NK-92 (cell line): ENCODE results near the gene KRT78.

Experiments
- DNase-seq: peaks from one replicate; lab custom pipeline; 2025; ENCODE audit not compliant: unreplicated experiment; lab: John Stamatoyannopoulos, UW

KRT78 gene

DNA sequence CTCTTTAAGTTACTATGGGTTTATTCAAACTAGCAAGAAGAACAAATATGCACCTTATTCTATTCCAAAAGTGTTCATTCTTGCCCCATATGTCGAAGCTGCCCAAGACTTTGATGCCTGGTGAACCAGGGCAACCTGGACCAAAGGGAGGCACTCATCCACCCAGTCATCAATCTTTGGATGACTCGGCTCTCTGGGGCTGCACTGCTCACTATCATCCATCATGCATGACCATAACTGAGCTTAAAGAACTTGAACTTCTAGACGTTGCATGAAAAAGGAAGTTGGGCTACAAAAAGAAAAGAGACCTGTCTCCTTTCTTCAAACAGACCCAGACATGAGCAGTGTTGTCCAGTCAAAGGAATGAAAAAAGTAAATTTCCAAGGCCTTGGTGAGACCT, 36.0 kb downstream of the KRT78 start:
- no peak for DNase-seq

GRCh38 chr12:52812073-52812400, 36.8 kb downstream of the KRT78 start:
- no peak for DNase-seq

DNA sequence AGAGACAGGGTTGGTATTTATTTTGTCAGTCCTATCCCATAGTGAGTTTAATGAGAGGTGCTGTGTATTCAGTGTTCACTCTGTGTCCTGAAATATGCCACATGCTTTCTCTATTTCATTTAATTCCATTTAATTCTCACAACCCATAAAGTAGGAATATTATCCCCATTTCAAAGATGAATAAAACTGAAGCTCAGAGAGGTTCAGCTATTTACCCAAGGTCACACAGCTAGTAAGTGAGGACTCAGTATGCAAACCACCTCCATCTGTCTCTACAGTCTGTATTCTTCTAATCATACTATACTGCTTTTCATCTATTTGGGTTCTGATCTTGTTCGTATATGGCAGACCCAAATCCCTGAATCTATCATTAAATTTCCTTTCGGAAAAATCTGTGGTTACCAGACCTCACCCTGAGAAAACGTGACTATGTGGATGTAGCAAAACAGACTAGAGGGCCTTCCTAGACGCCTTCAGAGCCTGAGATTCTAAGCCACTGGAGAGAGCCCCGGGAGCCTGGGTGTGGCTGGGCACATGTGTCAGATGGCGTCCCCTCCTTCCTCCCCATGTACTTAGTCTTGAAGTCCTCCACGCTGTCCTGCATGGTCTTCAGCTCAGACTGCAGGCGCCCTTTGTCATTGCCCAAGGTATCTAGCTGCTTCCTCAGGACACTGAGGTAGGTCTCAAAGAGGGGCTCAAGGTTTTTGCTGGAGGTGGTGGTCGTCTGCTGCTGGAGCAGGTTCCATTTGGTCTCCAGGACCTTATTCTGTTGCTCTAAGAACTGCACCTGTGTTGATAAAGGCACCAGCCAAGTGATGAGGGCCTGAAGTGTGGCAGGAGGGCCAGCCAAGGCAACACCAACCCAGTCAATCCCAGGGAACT, 37.4 kb downstream of the KRT78 start:
- no peak for DNase-seq

- DNase-seq: no peak
Observed at GRCh38 chr12:52810554-52810953, 38.2 kb downstream of the KRT78 start.

DNA sequence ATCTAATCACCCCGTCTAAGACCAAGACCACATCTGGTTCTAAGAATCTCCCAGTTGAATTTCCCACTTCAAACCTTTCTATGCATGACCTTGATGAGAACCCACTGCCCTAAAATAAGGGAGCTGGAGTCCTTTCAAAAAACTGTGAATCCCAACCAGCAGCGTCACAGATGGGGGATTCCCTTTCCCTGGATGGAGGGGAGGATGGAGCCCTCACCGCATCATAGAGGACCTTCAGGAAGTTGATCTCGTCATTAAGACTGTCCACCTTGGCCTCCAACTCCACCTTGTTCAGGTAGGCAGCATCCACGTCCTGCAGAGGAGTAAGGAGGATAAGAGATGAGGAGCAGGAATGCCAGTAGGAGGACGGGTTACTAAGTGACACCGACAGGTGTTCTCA, 39.6 kb downstream of the KRT78 start:
- DNase-seq: no peak

DNA sequence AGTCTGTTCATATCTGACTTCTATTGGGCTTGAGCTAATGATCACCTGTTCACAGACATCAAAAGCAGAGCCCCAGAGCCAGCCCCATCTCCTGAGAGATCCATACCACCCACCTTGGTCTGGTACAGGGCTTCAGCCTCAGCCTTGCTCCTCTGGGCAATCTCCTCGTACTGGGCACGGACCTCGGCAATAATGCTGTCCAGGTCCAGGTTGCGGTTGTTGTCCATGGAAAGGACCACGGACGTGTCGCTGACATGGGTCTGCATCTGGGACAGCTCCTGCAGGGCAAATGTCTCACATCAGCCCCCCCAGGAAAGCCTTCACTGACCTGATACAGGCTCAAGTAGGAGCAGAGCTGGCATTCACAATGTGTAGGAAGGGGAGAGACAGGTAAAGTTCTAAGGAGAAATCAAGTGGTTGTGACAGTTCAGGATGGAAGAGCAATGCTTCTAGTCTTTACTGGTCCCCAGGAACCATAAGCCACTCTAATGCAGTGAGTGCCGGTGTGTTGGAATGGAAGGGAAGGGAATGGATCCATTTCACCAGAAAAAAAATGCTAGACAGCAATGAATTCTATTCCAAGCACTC, 40.1 kb downstream of the KRT78 start:
- no peak for DNase-seq

GRCh38 chr12:52807544-52808470, 41.0 kb downstream of the KRT78 start:
- no peak for DNase-seq

- DNase-seq: no peak
Observed at GRCh38 chr12:52806821-52807543, 41.8 kb downstream of the KRT78 start.

DNA sequence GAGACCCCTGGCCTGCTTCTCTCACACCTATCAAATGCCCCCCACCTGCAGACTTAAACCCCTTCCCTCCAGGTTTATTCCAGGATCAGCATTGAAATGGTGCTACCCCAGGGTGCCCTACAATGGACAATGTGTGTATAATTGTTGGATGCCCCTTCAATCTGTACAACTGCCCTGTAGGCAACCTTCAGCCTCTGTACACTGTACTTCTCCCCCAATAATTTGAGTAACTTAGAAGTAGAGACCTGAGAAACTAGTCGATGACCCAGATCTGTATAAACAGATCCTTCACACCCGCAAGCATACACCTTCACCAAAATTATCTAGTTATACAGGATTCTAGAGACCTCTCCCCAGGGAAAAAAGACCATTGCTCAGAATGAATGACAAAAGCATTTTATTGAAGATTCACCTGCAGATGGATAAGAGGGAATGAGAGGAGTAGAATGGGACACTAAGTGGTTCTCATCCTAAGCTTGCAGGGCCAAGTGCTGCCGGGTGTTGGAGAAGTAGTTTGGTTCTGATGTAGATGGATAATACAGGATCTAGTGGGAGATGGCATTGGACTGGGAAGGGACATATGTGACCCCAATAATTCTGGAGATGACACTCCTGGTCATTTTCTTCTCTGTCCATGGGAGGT, 42.5 kb downstream of the KRT78 start:
- no peak for DNase-seq

GRCh38 chr12:52805739-52806138, 43.1 kb downstream of the KRT78 start:
- no peak for DNase-seq

- DNase-seq: no peak
Observed at GRCh38 chr12:52805000-52805399, 43.8 kb downstream of the KRT78 start.

DNA sequence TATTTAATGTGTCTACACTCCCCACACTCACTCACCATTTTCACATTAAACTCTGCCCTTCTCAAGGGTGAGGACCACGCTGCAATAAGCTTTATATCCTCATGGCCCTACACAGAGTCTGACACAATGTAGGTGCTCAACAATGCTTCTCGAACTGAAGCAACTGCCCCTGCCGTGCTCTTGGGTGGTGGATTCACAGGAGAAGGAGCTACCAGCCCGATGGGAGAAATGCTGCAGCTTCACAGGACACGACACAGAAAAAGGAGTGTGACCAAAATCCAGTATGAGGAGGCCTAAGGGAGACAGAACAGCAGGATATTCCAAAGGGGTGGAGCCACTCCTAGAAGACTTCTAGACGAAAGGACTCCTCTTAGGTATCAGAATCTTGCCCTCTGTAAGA, 46.4 kb downstream of the KRT78 start:
- DNase-seq: no peak

DNA sequence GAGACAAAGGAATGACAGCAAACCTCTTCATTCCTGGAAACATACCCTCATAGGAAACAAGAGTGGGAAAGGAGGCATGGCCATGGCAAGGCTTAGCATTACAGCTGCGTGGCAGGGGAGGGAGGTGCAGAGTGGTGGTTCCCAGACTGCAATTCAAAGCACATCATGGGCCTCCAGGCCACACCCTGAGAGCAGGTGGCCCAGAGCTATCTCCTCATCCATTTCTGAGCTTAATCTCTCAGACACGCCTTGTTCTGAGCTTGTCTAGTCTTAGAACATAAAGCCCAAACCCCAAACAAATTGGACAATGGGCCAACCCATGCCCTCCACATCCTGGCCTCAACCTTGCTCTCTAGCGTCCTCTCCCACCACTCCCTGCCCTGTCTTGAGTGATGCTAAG, 47.0 kb downstream of the KRT78 start:
- no peak for DNase-seq

GRCh38 chr12:52800259-52800917, 48.4 kb downstream of the KRT78 start:
- no peak for DNase-seq

DNA sequence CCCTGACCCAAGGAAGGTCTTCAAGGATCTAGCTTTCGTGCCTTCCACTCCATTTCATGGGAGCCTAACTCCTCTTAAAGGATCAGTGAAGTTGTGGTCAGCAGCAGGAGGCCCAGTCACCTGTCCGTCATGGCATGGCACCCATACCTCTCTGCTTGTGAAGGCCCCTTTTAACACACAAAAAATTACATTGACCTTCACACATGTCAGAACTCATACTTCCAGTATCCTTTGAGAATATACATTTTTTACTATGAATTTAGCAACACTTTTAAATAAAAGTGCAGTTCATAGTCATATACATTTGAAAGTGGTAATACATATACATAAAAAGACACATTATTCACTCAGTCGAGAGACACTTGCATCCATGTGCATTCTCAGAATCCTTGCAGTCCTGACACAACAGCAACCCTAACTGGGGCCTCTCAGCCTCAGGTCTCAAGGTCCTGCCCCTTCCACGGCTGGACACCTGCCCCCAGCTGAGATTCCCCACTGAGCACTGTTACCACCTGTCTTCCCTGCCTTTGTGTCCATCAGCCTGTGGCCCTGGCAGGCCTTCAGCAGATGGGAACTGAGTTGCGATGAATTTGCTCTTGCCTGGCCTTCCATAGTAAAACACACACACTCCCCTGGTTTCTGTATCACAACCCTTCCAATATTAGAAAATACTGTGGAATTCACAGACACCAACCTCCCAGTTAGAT, 49.1 kb downstream of the KRT78 start:
- DNase-seq: no peak

DNA sequence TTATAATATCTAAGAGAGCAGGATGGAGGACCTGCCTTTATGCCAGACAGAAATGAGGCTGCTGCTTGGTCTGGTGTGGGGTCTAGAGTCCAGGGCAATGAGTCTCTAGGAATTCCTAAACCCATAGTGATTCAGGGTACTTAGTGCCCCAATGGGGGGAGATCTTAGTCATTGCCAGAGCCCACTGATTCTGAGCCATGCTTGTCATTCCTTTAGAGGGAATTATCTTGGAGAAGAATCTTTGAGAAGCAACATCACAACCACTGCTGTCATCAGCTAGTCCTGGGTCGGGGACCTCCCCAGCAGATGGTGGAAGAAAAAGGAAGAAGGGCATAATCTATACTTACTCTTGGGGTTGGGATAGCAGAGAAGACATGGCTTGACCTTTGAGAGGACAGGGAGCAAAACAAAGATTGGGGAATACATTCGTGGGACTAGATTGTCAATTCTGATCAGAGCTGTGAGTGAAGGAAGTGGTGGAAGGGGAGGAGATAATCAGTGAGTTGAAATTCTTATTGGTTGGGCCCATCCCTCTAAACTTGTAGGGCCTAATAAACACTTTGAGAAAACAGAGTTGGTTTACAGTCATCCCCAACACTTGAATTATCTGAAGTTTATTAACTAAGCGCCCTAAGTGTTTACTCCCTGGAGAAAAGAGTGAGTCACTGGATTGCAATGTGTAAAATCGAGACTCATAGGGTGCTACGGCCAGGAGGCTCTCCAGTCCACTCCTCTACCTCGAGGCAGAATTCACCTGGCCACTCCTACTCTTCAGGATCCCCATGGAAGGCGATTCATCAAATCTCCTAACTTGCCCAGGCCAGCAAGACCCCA, 49.9 kb downstream of the KRT78 start:
- no peak for DNase-seq

DNA sequence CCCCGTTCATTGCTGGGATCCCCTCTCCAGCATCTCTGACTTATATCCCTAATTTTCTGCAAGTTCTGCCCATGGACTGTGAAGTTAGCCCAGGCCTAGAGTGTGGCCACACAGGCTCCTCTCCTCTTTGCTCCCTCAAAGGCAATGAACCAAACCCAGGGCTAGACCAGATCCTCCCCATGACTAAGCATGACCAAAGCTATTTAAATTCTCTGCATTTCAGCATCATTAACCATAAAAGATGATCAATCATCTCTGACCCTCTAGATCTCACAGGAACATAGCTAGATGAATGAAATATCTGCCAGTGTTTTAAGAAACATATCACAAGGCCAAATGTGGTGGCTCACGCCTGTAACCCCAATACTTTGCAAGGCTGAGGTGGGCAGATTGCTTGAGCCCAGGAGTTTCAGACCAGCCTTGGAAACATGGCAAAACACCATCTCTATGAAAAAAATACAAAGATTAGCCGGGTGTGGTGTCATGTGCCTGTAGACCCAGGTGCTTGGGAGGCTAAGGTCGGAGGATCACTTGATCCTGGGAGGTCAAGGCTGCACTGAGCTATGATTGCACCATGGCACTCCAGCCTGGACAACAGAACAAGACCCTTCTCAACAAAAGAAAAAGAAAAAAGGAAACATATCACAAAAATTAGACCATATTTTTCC, 50.7 kb downstream of the KRT78 start:
- no peak for DNase-seq

DNA sequence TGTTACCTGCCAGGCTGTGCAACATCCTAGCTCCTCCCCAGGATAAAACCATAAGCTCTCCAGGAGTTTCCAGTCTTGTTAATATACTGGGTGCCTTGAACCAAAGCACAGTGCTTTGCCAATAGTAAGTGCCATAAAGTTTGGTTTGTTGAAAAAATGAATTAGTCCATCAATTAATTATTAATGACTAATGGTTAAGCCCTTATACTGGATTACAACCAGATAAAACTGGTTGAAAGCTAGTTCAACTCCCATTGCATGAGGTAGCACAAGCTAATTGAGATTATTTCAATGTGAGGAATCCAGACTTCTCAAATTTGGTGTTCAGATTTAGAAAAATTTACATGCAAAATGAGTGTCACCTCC, 51.3 kb downstream of the KRT78 start:
- DNase-seq: no peak
